G401 (cell line): ENCODE data around the gene C6orf136. TPM values are rescaled to one million over a fixed set of nuclear protein-coding genes. Genes with fewer than 3 reads are reported as not detected.

Experiments
- total RNA-seq: library from RNA; depleted of rRNA; stranded (reverse); fragments of >200 nt; shearing (Covaris generic); gene quantifications from 2 replicates; pipeline ENCODE4 v1.2.3, GENCODE V29; 2014; rRNA removed

Gene C6orf136
- total RNA-seq, 1 experiment from 2014 or later = 11.7 TPM

Other genes with a start within 250 kb of the C6orf136 start
- 116 and 118 TPM in 2 replicates for gene HLA-E, start 157.6 kb upstream of the C6orf136 start, total RNA-seq
- gene GNL1, start 90.6 kb upstream of the C6orf136 start, total RNA-seq = 102 and 129 TPM in 2 replicates
- 3.4 and 5.9 TPM in 2 replicates for gene PRR3, start 89.8 kb upstream of the C6orf136 start, total RNA-seq
- gene ABCF1, start 75.7 kb upstream of the C6orf136 start, total RNA-seq = 41.9 and 83.7 TPM in 2 replicates
- 6.8 and 14.4 TPM in 2 replicates for gene PPP1R10, start 29.9 kb upstream of the C6orf136 start, total RNA-seq
- 38.3 and 47.5 TPM in 2 replicates for gene MRPS18B, start 29.3 kb upstream of the C6orf136 start, total RNA-seq
- gene ATAT1, start 20.3 kb upstream of the C6orf136 start, total RNA-seq = 0.68 and 1.7 TPM in 2 replicates
- gene DHX16, start 25.9 kb downstream of the C6orf136 start, total RNA-seq = 59.8 and 73.2 TPM in 2 replicates
- 53.7 and 54.3 TPM in 2 replicates for gene PPP1R18, start 39.5 kb downstream of the C6orf136 start, total RNA-seq
- gene NRM, start 43.9 kb downstream of the C6orf136 start, total RNA-seq = 2.6 and 8.8 TPM in 2 replicates
- 2.5 and 14.3 TPM in 2 replicates for gene MDC1, start 70.1 kb downstream of the C6orf136 start, total RNA-seq
- 456 and 575 TPM in 2 replicates for gene TUBB, start 73.2 kb downstream of the C6orf136 start, total RNA-seq
- gene FLOT1, start 95.6 kb downstream of the C6orf136 start, total RNA-seq = 170 and 172 TPM in 2 replicates
- 257 and 297 TPM in 2 replicates for gene IER3, start 97.4 kb downstream of the C6orf136 start, total RNA-seq
- 131 and 141 TPM in 2 replicates for gene DDR1, start 237.4 kb downstream of the C6orf136 start, total RNA-seq